ENCODE measurements around the gene CYP20A1. TPM values are rescaled to one million over a fixed set of nuclear protein-coding genes. Genes with fewer than 3 reads are reported as not detected.
"Not testable (repeated sequence)": the region's sequence is repeated elsewhere in the genome, so short reads cannot be mapped to it uniquely, and the experiment has no call there.

Gene CYP20A1
- total and polyA plus RNA-seq, 2 experiments from 2014 or later: 51.2 to 55.0 TPM

DNA sequence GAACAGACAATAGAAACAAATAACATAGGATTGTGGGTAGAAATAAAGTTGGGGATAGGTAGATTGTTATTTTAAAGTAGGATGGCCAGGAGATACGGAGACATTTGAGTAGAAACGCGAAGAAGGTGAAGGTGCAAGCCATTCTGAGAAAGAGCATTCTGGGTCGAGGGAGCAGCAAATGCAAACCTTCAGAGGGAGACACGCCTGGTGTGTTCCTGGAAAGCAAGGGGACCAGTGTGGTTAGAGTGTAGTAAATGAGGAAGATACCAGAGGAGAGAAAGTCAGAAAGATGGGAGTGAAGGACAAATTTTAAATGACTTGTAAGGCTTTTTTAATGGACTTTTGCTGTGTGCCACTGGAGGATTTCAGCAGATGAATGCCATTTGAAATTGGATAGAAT, 1.7 kb downstream of the CYP20A1 start:
- 0 out of 2 replicates have a peak overlapping the region, but pooled peaks have one; percentile 99 for H3K27ac ChIP-seq
- peak overlapping the region; percentile 93 for H3K4me3 ChIP-seq
- no peak for TF ChIP-seq EZH2phosphoT487 (IDR thresholded peaks at IDR 0.05; ENCODE audit: insufficient read depth, low read depth)
- no peak for TF ChIP-seq EZH2 (IDR thresholded peaks at IDR 0.05; ENCODE audit: insufficient read depth, poor library complexity, severe bottlenecking)
- peak overlapping the region; percentile 96; the same call in 1 of the 2 replicates for H3K9ac ChIP-seq
- H3K9me3 ChIP-seq (ENCODE audit: low read depth): no peaks in the 10 kb centered on the region
- no peaks in the 10 kb centered on the region for H4K20me1 ChIP-seq (ENCODE audit: insufficient read depth)
- no peaks in the 10 kb centered on the region for H3K27me3 ChIP-seq (replicated peaks; ENCODE audit: insufficient read depth)
- peaks cover 60% of the 10 kb centered on the region for H3K79me2 ChIP-seq (ENCODE audit: insufficient read depth)
- no peak overlapping the region for H2AFZ ChIP-seq
- H3K4me2 ChIP-seq (ENCODE audit: unreplicated experiment): peak overlapping the region; percentile 72
- H3K9me2 ChIP-seq (ENCODE audit: insufficient read depth): no peaks in the 10 kb centered on the region
- DNase-seq: no peak
- H3F3A ChIP-seq (ENCODE audit: insufficient read depth): peaks cover 11% of the 10 kb centered on the region
- in situ Hi-C loops (cut with MboI): no loop called here
- WGBS, 2 experiments (ENCODE audit: low coverage in 1 of 2, low lambda C conversion rate in 2 of 2, missing lambda C conversion rate in 2 of 2): 97 to 98% methylated on average over 5 of the region's 5 CpGs
- H3K36me3 ChIP-seq (ENCODE audit: low read depth): peaks cover under 1% of the 10 kb centered on the region; the same call in 1 of the 2 replicates
- peaks cover 17% of the 10 kb centered on the region for H3K4me1 ChIP-seq (ENCODE audit: insufficient read depth)

DNA sequence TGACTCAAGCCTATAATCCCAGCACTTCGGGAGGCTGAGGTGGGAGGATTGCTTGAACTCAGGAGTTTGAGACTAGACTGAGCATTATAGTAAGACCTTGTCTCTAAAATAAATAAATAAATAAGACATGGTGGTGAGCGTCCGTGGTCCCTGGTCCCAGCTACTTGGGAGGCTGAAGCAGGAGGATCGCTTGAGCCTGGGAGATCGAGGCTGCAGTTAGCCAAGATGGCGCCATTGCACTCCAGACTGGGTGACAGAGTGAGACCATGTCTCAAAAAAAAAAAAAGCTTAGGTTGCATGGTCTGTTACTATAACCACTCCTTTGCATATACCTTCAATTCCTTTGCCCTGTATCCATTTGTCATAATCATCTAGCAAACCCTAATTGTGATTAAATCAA, 3.7 kb downstream of the CYP20A1 start:
- Histone ChIP-seq H4K20me1 (ENCODE audit: insufficient read depth) (no peaks in the 10 kb centered on the region), H2AFZ (no peak overlapping the region), H3K4me1 (ENCODE audit: insufficient read depth) (peaks cover 17% of the 10 kb centered on the region), H3F3A (ENCODE audit: insufficient read depth) (peaks cover 11% of the 10 kb centered on the region), H3K9ac (no peak overlapping the region), H3K9me2 (ENCODE audit: insufficient read depth) (no peaks in the 10 kb centered on the region), H3K79me2 (ENCODE audit: insufficient read depth) (peaks cover 79% of the 10 kb centered on the region), H3K9me3 (ENCODE audit: low read depth) (no peaks in the 10 kb centered on the region), H3K36me3 (ENCODE audit: low read depth) (peaks cover 18% of the 10 kb centered on the region; the same call in 1 of the 2 replicates), H3K4me3 (no peak overlapping the region), H3K27me3 (replicated peaks; ENCODE audit: insufficient read depth) (no peaks in the 10 kb centered on the region), H3K4me2 (ENCODE audit: unreplicated experiment) (no peak overlapping the region), H3K27ac (no peak overlapping the region)
- DNase-seq: no peak
- in situ Hi-C loops (cut with MboI): no loop called here
- WGBS, 2 experiments (ENCODE audit: low coverage in 1 of 2, low lambda C conversion rate in 2 of 2, missing lambda C conversion rate in 2 of 2): 93% methylated on average over 6 of the region's 6 CpGs
- TF ChIP-seq EZH2 (IDR thresholded peaks at IDR 0.05; ENCODE audit: insufficient read depth, poor library complexity, severe bottlenecking) (no peak), EZH2phosphoT487 (IDR thresholded peaks at IDR 0.05; ENCODE audit: insufficient read depth, low read depth) (no peak)

DNA sequence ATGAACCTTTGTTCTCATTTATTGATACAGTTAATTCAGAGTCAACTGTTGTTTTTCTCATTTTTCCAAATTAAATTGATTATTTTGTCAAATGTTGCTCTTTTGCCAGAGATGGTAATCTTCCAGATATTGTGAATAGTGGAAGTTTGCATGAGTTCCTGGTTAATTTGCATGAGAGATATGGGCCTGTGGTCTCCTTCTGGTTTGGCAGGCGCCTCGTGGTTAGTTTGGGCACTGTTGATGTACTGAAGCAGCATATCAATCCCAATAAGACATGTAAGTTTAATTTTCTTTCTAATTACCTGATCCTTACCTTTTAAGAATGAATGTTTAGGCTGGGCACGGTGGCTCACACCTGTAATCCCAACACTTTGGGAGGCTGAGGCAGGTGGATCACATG, 7.8 kb downstream of the CYP20A1 start:
- Histone ChIP-seq H3K9ac (no peak overlapping the region), H3K4me3 (no peak overlapping the region), H3K9me3 (ENCODE audit: low read depth) (no peaks in the 10 kb centered on the region), H3K4me2 (ENCODE audit: unreplicated experiment) (no peak overlapping the region), H3K79me2 (ENCODE audit: insufficient read depth) (peaks cover 82% of the 10 kb centered on the region), H3K9me2 (ENCODE audit: insufficient read depth) (no peaks in the 10 kb centered on the region), H2AFZ (no peak overlapping the region), H3K36me3 (ENCODE audit: low read depth) (peaks cover 43% of the 10 kb centered on the region), H3K4me1 (ENCODE audit: insufficient read depth) (no peaks in the 10 kb centered on the region), H3K27ac (no peak overlapping the region), H3K27me3 (replicated peaks; ENCODE audit: insufficient read depth) (no peaks in the 10 kb centered on the region), H4K20me1 (ENCODE audit: insufficient read depth) (no peaks in the 10 kb centered on the region), H3F3A (ENCODE audit: insufficient read depth) (peaks cover 9% of the 10 kb centered on the region; the same call in 1 of the 2 replicates)
- TF ChIP-seq EZH2phosphoT487 (IDR thresholded peaks at IDR 0.05; ENCODE audit: insufficient read depth, low read depth) (no peak), EZH2 (IDR thresholded peaks at IDR 0.05; ENCODE audit: insufficient read depth, poor library complexity, severe bottlenecking) (no peak)
- in situ Hi-C loops (cut with MboI): no loop called here
- WGBS, 2 experiments (ENCODE audit: low coverage in 1 of 2, low lambda C conversion rate in 2 of 2, missing lambda C conversion rate in 2 of 2): 96 to 98% methylated on average over 3 of the region's 3 CpGs
- no peak for DNase-seq

DNA sequence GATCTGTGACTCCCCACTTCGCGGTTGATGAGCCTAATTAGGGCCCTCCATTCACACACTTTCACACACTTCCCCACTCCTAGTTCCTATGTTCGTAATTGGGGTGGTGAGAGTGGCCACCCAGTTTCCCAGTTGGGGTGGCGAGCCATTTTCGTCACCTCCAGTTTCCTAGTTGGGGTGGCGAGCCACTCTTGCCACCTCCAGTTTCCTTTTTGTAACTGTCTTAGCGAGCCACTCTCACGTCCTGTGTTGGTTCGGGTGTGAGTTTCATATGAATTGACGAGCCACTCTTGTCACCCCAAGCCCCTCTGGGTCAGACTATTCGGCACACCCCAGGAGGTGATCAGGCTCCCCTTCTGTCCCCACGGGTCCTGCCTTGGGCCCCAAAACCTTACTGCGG, 14.0 kb downstream of the CYP20A1 start:
- Histone ChIP-seq H3F3A (ENCODE audit: insufficient read depth) (peaks cover 24% of the 10 kb centered on the region; the same call in 1 of the 2 replicates), H3K4me3 (no peak overlapping the region), H3K79me2 (ENCODE audit: insufficient read depth) (peaks cover 33% of the 10 kb centered on the region), H3K4me1 (ENCODE audit: insufficient read depth) (no peaks in the 10 kb centered on the region), H3K27me3 (replicated peaks; ENCODE audit: insufficient read depth) (no peaks in the 10 kb centered on the region), H4K20me1 (ENCODE audit: insufficient read depth) (no peaks in the 10 kb centered on the region), H3K36me3 (ENCODE audit: low read depth) (peaks cover 43% of the 10 kb centered on the region), H3K4me2 (ENCODE audit: unreplicated experiment) (no peak overlapping the region), H3K27ac (no peak overlapping the region), H3K9me2 (ENCODE audit: insufficient read depth) (no peaks in the 10 kb centered on the region), H3K9me3 (ENCODE audit: low read depth) (no peaks in the 10 kb centered on the region), H3K9ac (no peak overlapping the region), H2AFZ (no peak overlapping the region)
- WGBS, 2 experiments (ENCODE audit: low coverage in 1 of 2, low lambda C conversion rate in 2 of 2, missing lambda C conversion rate in 2 of 2): 94 to 99% methylated on average over 13 of the region's 13 CpGs
- in situ Hi-C loops (cut with MboI): no loop called here
- DNase-seq: no peak
- TF ChIP-seq EZH2phosphoT487 (IDR thresholded peaks at IDR 0.05; ENCODE audit: insufficient read depth, low read depth): no peak
- TF ChIP-seq EZH2 (IDR thresholded peaks at IDR 0.05; ENCODE audit: insufficient read depth, poor library complexity, severe bottlenecking): no peak

DNA sequence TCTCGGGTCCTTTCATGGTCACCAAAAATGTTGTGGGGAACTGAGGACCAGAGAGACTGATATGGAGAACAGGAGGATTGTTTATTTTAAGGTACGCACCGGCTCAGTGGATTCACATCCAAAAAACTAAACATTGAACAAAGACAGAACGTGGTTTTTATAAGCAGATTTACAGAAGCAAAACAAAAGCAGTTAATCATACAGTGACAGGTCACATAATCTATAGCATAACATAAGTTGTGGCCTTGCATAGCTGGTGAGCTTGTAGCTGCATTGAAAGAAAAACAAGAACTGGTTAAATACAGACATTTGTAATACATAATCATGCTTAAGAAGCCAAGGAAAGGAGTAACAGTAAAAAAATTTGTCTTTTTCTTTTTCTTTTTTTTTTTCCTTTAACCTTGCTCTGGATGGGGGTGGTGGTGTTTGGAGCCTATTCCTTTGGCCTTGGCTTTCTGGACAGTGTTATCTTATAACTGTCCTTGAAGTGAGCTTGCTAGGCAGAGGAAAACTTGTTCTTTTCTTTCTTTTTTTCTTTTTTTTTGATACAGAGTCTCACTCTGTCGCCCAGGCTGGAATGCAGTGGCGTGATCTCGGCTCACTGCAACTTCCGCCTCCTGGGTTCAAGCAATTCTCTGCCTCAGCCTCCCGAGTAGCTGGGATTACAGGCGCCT, 14.7 kb downstream of the CYP20A1 start:
- peaks cover 24% of the 10 kb centered on the region; the same call in 1 of the 2 replicates for H3F3A ChIP-seq (ENCODE audit: insufficient read depth)
- H4K20me1 ChIP-seq (ENCODE audit: insufficient read depth); H3K27me3 ChIP-seq (replicated peaks; ENCODE audit: insufficient read depth); H3K9me2 ChIP-seq (ENCODE audit: insufficient read depth); H2AFZ ChIP-seq; DNase-seq; in situ Hi-C loops (cut with MboI); H3K4me2 ChIP-seq (ENCODE audit: unreplicated experiment); H3K9me3 ChIP-seq (ENCODE audit: low read depth); H3K9ac ChIP-seq; H3K27ac ChIP-seq; H3K4me1 ChIP-seq (ENCODE audit: insufficient read depth); H3K4me3 ChIP-seq: not testable (repeated sequence)
- H3K36me3 ChIP-seq (ENCODE audit: low read depth): peaks cover 50% of the 10 kb centered on the region
- 84 to 87% methylated on average over 10 of the region's 10 CpGs for WGBS, 2 experiments (ENCODE audit: low coverage in 1 of 2, low lambda C conversion rate in 2 of 2, missing lambda C conversion rate in 2 of 2)
- peaks cover 28% of the 10 kb centered on the region for H3K79me2 ChIP-seq (ENCODE audit: insufficient read depth)

Measured in GM23248 (cell line).